Islet precursor cell (in vitro differentiated cells): Measurements from ENCODE around the gene SEPHS2.
A peak's percentile ranks its signal among the peaks of the same experiment; 100 is the strongest.

Experiments used
- DNase-seq: peaks from one replicate; pipeline ENCODE4 v3.0.0-alpha.2; 2018

The SEPHS2 gene

GRCh38 chr16:30428055-30428454, 17.6 kb downstream of the SEPHS2 start:
- DNase-seq, result no peak

- DNase-seq, result no peak
Observed at GRCh38 chr16:30421010-30421409, 24.7 kb downstream of the SEPHS2 start.

DNA sequence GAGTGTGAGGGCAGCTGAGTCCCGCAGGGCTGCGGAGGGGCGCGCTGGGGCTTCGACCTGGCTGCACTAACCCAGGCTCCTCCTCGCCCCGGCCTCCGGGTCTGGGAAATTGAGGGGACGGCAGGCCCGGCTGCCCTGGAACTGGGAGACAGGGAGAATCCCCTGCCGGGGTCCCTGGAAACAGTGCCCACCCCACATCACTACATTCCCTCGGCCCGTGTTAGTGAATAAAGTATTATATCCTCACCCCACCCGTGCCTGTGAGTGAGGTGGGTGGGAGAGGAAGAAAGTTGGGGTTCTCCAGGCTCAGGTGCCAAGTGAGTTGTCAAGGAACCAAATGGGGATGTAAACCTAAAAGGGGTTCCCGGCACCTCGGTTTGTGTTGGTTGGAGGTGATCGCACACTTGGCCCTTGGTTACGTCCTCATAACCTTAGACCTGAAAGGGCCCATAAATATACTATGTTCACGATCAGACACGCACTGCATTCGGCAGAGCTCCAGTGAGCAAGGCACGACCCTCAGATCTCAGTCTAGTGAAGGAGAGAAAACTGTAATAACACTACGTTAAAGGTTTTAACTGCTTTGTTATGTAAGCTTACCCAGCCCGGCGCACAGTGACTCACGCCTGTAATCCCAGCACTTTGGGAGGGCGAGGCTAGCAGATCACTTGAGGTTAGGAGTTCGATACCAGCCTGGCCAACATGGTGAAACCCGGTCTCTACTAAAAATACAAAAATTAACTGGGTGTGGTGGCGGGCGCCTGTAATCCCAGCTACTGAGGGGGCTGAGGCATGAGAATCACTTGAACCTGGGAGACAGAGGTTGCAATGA, 27.1 kb downstream of the SEPHS2 start:
- no peak for DNase-seq

DNA sequence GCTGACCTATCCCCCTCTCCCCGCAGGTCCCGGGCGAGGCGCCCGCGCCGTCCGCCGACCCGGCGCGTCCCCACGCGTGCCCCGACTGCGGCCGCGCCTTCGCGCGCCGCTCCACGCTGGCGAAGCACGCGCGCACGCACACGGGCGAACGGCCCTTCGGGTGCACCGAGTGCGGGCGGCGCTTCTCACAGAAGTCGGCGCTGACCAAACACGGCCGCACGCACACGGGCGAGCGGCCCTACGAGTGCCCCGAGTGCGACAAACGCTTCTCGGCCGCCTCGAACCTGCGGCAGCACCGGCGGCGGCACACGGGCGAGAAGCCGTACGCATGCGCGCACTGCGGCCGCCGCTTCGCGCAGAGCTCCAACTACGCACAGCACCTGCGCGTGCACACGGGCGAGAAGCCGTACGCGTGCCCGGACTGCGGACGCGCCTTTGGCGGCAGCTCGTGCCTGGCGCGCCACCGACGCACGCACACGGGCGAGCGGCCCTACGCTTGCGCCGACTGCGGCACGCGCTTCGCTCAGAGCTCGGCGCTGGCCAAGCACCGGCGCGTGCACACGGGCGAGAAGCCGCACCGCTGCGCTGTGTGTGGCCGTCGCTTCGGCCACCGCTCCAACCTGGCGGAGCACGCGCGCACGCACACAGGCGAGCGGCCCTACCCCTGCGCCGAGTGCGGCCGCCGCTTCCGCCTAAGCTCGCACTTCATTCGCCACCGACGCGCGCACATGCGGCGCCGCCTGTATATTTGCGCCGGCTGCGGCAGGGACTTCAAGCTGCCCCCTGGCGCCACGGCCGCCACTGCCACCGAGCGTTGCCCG, 27.9 kb downstream of the SEPHS2 start:
- peak; percentile 91 for DNase-seq

DNA sequence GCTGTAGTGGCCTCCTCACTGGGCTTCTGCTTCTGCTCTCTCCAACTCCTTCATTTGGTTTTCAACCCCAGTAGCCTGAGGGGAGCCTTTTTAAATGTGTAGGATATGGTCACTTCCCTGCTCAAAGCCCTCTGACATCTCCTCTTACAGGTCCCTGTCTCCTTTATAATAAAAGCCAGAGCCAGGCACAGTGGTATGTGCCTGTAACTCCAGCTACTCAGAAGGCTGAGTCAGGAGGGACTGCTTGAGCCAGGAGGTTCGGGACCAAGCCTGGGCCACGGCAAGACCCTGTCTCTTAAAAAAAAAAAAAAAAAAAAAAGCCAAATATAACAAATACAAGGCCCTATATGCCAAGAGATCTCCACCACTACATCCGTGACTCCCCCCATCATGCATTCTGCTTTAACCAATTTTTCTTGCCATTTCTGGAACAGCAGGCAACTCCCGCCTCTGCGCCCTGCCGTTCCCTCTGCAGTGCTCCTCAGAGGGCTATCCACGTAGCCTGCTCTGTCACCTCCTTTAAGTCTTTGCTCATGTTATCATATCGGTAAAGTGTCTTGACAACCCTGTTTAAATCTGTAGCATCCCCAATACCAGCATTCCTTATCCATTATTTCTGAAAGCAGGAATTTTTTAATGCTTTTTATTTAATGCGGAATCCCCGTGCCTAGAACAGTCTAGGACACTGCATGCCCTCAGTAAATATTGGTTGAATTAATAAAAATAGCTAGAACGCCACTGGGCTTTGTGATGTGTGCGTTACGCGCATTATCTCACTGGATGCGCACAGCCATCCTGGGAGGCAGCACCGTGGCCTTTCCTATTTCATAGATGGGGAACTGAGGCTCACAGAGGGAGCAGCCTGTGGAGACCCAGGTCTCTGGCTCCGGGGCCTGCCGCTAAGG, 28.8 kb downstream of the SEPHS2 start:
- peak; percentile 78 for DNase-seq

- no peak for DNase-seq
Observed at GRCh38 chr16:30416047-30416603, 29.5 kb downstream of the SEPHS2 start.

DNA sequence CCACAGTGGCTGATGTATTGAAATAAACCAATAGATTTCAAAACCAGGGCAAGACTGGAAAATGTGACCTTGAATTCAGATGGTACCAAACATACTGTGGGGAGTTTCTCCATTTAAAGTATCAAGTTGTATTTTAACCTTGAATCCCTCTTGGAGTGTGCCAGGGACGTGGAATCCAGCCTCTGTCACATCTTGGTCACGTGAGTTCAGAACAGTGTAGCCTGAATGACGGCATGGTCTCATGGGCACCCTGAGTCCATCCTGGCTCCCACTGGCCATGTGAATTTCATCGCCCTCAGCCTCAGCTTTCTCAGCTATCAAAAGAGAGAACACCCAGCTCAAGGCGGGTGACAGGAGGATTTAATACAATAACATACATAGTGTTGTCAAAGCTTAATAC, 31.5 kb downstream of the SEPHS2 start:
- no peak for DNase-seq

DNA sequence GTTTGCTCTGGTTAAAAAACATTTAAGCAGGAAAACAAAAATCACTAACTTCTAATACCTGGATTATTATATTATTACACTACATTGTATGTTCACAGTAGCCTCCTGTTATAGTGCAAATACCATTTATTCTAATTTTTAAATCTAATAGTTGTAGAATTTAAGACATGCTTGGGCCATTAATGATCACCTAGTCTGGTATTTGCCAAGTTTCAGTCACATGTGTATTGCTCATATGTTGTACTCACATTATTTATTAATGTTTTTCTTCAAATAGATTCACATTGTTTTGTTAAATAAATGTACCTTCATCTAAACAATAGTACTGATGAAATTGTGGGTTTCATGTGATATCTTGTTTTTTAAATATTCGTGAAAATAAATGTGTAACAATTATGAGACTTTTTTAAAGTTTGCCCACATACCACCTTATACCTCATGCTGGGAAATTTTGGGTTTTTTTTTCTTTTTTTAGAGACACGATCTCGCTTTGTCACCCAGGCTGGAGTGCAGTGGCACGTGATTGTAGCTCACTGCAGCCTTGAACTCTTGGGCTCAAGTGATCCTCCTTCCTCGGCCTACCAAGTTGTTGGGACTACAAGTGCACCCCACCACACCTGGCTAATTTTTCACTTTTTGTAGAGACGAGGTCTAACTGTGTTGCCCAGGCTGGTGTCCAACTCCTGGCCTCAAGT, 32.4 kb downstream of the SEPHS2 start:
- no peak for DNase-seq

DNA sequence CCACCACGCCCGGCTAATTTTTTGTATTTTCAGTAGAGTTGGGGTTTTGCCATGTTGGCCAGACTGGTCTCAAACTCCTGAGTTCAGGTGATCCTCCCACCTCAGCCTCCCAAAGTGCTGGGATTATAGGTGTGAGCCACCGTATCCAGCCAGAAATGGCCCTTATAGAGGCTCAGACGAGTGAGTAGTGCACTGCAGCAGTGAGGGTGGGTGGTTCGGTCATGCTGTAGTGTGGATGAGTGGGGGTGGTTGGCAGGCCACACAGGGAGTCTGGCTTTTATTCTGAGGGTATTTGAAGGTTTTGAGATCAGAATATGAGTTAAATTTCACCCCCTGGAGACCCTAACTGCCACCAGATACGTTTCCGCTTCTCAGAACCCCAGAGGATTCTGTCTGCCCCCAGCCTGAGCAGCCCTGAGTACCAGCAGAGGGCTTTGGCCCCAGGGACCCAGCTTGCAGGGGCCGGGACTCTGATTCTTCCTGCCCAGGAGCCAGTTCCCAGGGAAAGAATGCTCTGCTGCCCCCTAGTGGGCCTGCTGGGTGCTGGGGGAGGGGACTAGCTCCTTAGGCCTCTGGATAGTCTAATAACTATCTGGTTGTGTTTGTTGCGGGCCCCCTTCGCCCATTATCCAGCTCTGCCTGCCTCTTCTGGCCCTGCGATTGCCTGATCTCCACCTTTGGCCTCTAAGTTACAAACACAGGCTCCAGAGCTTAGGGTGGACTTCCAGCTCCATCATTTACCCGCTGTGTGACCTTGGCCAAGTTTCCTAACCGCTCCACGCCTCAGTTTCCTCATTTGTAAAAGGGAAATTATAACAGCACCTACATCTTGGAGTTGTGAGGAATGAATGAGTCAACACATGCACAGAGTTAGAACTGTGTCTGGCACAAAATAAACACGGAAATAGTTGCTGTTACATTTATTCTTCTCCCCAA, 36.3 kb downstream of the SEPHS2 start:
- DNase-seq, result peak; percentile 97

GRCh38 chr16:30407804-30408534, 37.7 kb downstream of the SEPHS2 start:
- no peak for DNase-seq

DNA sequence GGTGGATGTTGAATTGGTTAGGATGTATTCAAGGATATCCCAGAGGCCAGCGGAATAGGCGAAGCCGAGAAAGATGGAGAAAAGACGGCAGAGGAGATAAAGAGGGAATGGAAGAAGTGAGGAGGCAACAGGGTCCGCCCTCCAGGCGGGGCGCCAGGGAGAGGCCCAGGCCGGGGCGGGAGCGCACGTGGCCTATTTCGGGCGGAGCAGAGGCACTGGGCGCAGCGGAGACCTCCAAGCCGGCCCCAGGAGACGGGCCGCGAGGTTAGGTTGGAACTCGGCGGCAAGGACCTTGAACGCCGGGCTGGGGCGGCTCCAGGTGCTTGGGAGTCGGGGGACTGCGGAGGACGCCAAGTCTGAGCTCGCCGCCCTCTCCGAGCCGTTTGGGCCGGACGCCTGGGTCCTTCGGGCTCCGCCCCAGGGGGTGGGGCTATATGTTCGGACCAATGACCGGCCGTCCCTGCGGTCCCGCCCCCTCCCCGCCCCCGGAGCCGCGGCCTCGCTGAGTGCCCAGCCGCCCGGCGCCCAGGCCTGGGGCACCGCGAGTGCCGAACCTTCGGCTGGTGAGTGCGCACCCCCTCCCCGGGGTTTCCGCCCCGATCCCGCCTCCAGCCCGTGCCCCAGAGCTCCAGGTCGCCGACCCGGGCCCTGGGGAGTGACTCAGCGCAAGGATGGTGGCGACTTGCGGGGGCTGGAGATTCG, 38.4 kb downstream of the SEPHS2 start, which contains the start of gene ZNF771:
ZNF771 (plus strand) TSS at position 505 of the 702 bp plus-strand sequence. CDS start 448 bp downstream, outside the sequence.
- peak; percentile 93 for DNase-seq

GRCh38 chr16:30406795-30407101, 38.9 kb downstream of the SEPHS2 start:
- no peak for DNase-seq

- no peak for DNase-seq
Observed at GRCh38 chr16:30401768-30402425, 43.8 kb downstream of the SEPHS2 start.

DNA sequence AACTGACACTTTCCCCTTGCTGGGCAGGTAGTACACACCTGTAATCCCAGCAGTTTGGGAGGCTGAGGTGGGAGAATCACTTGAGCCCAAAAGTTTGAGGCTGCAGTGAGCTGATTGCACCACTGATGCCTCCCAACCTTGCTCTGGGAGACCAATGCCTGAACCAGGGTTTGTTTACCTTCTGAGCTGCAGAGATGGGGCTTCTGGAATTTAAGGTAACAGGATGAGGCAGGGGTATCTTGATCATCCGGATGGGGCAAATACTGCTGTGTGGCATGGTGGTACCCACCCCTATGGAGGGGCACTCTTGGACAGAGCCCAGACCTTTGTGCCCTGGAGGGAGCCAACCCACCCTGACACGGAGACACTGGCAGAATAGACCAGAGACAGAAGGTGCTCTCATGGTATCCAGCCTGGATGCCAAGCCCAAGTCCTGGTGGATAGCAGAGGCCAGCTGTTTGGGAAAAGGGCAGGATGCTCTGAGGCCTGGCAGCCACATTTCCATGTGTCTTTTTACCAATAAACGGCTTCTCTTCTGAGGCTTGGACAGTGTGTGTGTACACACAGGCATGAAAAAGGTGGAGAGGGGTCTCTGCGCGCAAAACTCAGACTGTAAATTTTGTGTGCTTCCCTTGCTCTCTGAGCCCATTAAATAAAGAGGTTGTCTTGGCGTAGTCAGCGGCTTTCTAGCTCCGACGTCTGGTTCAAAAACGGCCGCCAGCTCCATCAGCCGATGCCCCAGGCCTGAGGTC, 46.1 kb downstream of the SEPHS2 start:
- no peak for DNase-seq

DNA sequence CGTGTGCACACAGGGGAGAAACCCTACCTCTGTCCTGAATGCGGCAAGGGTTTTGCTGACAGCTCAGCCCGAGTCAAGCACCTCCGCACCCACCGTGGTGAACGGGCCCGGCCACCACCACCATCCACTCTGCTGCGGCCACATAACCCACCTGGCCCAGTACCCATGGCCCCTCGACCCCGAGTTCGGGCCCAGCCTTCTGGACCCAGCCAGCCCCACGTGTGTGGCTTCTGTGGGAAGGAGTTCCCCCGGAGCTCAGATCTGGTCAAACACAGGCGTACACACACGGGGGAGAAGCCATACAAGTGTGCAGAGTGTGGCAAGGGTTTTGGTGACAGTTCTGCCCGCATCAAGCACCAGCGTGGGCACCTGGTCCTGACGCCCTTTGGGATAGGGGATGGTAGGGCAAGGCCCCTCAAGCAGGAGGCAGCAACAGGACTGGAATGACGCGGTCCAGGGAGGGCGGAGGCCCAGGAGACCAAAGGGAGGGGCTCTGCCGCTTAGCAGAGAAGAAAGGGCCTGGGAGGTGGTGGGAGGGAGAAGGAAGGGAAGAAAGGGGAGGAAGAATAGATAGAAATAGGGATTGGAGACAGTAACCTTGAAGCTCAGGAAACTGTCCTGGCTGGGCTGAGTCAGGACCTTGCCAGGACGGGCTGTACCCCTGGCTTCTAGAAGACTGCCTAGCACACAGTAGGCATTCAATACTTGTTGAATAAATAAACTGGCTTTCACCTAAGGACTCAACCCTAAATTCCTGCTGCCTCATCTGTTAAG, 46.8 kb downstream of the SEPHS2 start:
- DNase-seq, result peak; percentile 77

- DNase-seq, result no peak
Observed at GRCh38 chr16:30397776-30398660, 47.7 kb downstream of the SEPHS2 start.
